Left renal cortex interstitium (tissue), 4 donors: ENCODE measurements around the gene RPRD1A. TPM values are rescaled to one million over a fixed set of nuclear protein-coding genes. Genes with fewer than 3 reads are reported as not detected.
"Not testable (repeated sequence)": the region's sequence is repeated elsewhere in the genome, so short reads cannot be mapped to it uniquely, and the experiment has no call there.

Source experiments
- DNase-seq, 4 donors: peaks; one replicate each; pipeline ENCODE4 v3.0.0-alpha.2; 2013; ENCODE audit warnings: low read depth in 4 of 4, low spot score in 2 of 4, missing footprints in 1 of 4
- polyA plus RNA-seq, 4 donors: library from polyadenylated mRNA; unstranded; fragments of 120-200 nt; gene quantifications; one replicate each; pipeline ENCODE4 v1.2.1, GENCODE V29; 2013; ENCODE audit not compliant: insufficient read length in 4 of 4

Gene RPRD1A
- polyA plus RNA-seq, 4 donors = 63.0 to 76.7 (median 66.7) TPM

DNA sequence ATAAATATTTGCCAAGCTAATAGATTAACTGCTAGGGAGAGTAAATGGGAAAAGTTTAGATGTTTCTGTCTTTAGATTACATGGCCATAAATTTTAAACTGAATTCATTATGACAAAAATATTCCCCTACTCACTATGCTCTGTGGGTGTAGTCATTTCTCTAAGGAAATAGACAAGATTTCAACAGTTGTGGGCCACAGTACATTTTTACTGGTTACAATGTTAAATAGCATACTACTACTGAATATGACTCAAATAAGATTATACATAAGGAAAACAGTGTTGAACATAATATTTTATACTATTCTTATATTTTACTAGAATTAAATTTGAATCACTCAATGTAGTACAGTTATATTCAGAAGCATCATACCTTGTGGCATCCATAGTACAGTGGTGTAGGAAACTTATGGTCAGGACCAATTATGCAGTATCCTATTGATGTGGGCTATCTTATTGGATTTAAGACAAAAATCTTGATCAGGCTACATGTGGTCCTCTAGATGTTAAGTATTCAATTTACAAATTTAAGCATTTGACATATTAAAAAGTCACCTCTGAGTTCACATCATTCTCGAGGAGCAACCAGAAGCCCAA is 33.0 kb downstream of the RPRD1A start:
- no peak for DNase-seq

DNA sequence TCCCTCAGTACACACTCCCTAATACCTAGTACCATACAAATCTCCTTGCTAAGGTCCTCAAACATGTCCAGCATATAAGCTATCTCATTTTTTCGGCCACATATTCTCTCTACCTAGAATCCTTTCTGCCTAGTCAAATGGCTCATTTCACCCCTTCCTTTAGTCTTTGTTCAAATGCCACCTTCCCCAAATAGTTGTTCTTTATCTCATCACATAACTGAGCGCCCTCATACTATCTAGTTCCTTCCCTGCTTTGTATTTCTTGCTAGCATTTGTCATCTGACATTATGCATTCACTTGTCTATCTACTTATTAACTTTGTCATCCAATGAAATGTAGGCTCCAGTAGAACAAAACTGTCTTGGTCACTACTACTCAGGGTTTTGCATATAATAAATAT is 35.5 kb downstream of the RPRD1A start:
- DNase-seq = no peak

DNA sequence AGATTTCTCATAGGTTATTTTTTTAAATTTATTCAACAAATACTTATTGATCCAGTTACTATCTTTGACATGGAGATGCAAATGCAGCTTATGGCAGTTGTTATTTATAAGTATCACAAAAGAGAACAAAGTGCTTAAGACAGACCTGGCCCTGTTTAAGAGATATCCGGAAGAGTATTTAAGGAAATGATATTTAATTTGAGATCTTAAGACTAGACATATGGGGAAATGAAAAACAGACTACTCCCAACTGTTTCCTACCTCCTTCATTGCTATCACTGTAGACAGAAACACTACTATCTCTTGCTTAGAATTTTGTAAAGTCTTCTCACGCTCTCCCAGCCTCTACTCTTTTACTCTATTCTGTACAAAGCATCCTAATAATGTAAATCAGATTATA is 36.0 kb downstream of the RPRD1A start:
- no peak for DNase-seq

DNA sequence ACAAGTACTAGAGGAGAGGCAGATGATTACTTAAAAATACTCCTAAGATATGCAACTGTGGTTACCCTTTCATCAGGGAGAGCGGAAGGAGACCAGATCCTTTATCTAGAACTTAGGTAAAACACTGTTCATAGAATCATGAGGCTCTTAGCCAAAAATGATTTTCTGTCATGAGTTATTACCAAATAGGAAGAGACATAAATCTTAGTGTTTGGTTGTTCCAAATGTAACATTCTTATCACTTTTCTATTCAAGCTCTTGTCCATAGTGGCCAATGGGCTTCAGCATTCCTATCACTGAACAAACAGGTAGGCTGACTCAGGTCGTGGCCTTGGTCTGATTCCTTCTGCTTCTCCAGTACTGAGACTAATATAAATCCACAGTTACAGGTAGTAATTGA is 38.5 kb downstream of the RPRD1A start:
- DNase-seq = no peak

DNA sequence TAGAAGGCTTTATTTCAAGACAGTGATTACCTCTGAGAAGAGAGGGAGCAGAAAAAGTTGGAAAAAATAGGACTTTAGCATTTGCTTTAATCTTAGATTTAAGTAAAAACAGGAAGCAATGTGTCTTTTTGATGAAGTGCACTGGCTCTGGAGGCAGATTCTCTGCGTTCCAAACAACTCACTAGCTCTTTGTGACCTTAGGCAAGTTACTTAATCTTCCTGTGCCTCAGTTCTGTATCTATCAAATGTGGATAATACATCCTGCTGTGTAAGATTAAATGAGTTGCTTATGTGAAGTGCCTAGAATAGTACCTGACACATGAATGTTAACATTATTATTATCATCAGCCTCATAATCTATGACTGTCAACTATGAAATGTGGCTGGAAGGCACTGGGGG is 42.3 kb downstream of the RPRD1A start:
- DNase-seq = peak in 1 of 4 donors; percentile 7

DNA sequence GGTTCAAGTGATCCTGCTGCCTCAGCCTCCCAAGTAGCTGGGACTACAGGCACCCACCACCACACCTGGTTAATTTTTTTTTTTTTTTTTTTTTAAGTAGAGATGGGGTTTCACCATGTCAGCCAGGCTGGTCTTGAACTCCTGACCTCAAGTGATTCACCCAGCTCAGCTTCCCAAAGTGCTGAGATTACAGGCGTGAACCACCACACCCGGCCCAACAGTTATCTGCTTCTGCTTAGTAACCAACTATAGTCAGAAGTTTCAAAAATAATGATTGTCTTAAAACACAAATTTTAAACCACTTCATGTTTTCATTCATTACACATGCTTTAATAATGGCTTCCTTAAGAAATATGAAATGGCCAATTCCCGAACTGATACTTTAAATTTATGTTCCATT is 43.1 kb downstream of the RPRD1A start:
- DNase-seq = not testable (repeated sequence)

DNA sequence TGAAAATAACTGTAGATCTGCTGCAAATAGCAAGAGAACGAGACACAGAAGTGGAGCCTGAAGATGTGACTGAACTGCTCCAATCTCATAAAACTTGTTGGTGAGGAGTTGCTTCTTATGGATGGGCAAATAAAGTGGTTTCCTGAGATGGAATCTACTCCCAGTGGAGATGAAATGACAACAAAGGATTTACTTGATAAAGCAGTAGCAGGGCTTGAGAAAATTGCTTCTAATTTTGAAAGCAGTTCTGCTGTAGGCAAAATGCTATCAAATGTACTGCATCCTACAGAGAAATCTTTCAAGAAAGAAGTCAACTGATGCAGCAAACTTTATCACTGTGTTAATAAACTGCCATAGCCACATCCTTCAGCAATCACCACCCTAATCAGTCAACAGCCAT is 44.0 kb downstream of the RPRD1A start:
- no peak for DNase-seq

DNA sequence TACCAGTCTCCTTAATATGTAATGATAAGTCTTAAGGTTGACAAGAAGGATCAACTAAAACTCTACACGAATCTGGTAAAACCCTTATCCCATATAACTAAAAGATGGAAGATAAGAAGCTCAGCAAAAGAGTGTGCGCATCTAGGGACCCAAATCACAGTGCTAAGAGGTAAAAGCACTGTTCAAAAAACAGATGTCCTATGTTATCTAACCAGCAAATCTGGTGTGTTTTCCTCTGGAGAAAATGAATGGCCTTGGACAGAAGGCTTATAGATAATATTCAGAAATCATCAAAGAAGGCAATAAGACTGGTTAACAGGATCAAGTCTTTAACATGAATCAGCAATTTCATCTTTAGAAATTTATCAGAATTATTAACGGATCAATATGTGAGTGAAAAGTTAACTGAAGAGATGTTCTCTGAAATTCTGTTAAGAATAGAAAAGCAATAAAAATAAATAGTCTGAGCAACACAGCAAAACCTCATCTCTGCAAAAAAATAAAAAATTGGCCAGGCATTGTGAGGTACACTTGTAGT is 47.1 kb downstream of the RPRD1A start:
- no peak for DNase-seq

DNA sequence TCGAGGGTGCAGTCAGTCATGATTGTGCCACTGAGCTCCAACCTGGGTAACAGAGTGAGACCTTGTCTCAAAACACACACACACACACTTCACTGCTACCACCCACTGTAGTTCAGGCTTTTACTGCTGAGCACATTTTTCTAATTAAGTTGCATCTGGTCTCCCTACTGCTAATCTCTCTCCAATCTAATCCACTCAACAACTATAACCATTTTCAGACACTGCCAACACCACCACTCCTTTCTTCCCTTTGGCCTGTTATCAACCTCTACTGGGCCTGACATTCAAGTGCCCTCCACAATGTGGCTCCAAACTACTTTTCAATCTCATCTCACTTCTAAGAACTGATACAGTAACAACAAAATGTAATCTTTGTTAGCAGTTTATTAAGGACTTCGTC is 50.1 kb downstream of the RPRD1A start:
- DNase-seq = no peak

DNA sequence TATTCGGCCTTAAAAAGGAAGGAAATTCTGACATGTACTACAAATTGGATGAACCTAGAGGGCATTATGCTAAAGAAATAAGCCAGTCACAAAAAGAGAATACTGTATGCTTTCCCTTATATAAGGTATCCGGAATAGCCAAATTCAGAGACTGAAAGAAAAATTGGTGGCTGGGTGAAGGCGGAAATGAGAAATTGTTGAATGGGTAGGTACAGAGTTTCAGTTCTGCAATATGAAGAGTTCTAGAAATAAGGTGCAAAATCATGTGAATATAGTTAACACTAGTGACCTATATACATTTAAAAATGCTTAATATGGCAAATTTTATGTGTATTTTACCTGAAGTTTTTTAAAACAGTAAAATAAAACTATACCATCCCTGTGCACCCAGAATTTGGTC is 51.7 kb downstream of the RPRD1A start:
- no peak for DNase-seq

DNA sequence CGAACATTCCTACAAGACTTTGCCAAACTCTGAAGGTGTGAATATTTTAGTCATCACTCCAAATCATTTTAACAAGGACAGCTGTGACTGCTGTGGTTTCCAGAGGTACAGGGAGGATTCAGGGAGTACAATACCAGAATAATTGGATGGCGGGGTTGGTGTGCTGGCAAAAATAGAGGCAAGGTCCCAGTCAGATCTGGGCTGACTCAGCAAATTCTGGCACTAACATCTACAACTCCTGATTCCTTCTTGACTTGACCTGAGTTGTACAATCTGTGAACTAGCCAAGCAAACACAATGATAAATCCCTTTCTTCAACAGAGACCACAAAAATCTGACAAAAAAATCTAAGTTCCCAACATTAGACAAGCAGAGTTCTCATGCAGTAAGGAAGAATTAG is 54.5 kb downstream of the RPRD1A start:
- no peak for DNase-seq

DNA sequence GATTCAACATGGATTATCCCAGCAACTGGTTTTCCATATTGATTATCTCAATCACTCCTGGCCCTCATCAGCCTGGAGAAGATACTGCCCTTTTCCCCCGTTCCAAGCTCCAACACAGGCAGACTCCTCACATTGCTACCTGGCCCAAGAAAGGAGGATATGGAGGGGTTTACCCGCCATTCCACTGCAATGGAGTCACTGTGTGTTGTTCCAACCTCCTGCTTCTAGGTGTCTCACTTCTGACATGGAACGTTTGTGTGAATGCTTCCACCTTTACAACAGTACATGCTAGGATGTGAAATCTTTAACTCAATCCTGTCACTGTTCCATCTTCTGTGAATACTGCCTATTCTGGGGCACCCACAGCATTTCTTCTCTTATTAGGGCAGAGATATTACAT is 58.1 kb downstream of the RPRD1A start:
- no peak for DNase-seq

DNA sequence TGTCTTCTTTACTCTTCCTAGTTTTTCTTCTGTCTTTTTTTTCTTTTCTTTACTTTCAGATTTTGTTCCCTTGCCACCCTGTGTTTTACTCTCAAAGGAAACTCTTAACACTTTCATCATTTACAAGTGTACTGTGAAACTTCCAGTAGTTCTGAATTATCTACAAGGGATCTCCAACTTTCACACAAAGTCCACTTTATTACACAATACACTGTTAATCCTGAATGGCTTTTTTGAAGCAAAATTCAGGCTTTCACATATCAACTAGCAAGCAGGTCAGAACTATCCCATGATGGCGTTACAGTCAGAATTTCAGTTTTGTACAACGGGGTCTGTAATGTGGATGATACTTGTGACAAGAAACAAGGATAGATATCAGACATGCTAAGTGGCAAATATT is 60.4 kb downstream of the RPRD1A start:
- no peak for DNase-seq

DNA sequence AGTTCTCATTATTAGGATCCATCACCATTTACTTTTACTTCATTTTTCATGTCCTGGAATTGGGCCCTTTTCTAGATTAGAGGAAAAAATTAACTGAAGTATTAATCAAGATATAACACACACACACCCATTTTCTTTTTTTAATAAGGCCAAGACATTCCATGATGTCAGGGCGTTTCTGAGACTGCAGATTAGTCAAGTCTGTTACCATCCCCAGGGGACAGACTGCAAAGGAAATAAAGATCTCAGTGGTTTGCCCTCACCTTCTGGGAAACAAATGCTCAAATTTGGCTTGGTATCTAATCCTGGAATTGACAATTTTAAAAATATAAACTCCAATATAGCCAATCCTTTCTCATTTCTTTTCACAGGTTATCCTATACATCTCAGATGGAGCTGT is 67.4 kb downstream of the RPRD1A start:
- DNase-seq = no peak

DNA sequence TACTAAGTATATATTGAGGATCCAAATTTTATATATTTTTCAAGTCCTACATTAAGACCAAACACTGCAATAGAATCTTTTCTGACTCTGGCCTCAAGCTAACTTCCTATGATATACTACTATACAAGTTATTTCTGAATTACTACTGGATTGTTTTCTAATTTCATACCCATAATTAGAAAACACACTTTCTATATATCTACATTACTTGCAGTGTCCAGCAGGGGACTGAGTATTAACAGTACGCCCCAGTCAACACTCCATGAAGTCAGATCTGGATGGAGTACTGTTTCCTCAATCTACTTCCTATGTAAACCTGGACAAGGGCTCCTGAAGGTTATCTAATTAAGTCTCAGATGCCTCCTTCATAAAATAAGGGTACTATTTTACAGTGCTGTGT is 68.4 kb downstream of the RPRD1A start:
- DNase-seq = no peak

DNA sequence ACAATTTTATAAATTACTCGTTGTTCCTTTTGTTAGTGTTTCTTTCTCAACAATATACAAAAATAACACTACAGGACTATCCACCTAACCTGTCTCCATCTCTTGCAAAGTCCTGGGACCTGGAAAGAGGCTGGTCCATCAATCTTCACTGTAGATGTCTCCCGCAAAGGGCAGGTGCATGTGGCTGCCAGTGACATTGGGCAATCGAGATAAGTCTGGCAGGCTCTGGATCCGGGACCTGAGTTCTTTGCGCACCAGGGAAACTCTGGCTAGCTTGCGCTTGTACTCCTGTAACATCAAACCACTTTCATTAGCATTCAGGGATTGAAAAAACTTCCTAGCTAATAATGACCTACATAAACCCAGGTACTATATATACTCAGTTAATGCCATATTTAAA is 74.3 kb downstream of the RPRD1A start:
- no peak for DNase-seq

DNA sequence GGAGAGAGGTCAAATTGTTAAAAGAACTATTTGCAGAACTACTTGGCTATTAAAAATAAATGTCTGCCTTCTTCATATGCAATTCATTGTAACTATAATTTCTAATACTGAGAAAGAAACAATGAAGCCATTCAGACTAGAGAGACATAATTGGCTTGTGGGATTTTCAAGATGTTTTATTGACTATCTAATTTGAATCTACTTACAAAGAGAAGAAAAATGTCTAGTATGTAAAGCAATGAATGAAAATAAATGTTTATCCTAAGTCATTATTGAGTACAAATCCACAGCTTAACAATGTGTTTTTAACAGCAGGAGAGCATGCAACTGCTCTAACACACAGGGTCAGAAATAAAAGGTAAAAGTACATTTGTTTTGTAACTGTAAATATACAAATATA is 75.7 kb downstream of the RPRD1A start:
- no peak for DNase-seq

DNA sequence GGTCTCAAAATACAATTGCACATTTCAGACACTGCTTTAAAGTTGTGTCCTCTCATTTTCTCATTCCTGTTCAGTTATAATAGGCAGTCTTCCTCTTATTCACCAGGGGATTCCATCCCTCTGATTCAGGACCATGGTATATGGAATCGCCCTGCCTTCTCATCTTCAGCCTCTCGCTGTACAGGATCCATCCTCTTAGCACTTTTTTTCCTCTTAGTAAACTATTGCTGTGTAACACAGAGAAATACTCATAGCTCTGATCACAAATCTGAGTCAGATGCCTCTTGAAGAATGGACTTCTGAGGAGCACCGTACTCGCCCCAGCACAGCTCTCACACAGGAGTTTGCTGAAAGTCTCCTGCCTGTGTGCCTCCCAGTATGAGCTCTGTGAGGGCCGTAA is 83.5 kb downstream of the RPRD1A start:
- no peak for DNase-seq

DNA sequence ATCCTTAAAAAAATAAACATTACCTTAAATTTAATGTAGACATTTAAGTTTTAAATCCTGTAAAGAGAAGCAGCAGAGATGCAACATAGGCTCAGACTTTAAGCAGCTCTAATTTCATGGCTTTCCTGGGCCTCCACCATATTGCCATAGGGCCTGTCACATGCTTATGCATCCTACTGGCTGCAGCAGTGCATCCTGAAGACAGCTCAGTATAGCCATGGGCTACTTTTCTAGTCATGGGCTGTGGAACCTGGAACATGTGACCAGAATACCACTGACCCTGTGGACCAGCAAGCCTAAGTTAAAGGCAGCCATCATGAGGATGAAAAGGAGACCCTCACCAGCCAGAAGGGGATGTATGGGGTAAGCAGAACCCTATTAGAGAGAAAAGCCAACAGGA is 84.2 kb downstream of the RPRD1A start:
- DNase-seq = no peak

DNA sequence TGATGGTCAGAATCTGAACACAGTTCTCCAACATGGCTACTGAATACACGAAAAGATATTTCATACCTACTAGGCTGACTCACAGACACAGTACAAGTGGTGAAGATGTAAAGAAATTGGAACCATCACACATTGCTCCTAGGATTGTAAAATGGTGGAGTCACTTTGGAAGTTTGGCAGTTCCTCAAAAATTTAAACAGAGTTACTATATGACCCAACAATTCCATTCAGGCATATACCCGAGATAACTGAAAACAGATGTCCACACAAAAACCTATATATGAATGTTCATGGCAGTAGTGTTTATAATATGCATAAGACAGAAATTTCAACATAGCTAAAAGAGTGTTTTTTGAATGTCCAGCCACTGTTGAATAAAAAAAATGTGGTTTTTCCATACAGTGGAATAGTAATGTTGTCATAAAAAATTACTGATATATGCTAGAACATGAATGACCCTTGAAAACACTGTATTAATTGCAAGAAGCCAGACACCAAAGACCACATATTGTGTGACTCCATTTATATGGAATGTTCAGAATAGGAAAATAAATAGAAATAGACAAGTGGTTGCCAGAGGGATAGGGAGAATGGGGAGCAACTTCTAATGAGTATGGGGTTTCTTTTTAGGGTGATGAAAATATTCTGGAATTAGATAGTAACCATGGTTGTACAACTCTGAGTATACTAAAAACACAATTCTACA is 84.8 kb downstream of the RPRD1A start:
- no peak for DNase-seq

DNA sequence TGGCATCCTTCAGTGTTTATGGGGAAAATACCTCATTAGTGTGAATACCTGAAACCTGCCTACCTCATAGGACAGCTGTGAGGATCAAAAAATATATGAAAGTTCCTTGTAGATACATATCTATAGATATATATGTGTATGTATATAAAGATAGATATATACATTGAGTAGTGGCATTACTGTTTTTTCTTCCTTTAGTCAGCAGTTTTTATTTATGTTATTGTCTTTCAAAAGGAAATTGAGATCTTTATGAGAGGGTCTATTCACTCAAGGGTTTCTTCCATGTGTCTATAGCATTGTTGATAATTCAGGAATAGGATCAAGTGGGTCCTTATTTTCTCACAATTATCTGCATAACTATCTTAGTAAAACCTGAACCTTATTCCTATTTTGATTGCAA is 88.2 kb downstream of the RPRD1A start:
- DNase-seq = no peak

DNA sequence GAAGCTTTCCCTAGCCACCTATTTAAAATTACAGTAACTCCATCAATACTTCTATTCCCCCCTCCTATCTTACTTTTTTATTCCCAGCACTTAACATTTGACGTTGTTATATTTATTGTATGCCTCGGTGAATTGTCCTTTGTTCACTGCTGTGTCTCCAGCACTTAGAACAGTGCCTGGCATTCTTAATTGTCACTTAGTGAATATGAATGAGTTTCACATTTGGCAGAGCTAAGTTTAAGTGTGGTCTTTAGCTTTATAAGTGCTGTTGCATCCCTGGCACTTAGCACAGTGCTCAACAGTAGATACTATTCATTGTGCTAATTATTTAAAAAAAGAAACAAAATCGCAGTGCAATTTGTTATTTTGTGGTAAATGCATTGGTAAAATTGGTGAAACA is 93.2 kb downstream of the RPRD1A start:
- DNase-seq = no peak

DNA sequence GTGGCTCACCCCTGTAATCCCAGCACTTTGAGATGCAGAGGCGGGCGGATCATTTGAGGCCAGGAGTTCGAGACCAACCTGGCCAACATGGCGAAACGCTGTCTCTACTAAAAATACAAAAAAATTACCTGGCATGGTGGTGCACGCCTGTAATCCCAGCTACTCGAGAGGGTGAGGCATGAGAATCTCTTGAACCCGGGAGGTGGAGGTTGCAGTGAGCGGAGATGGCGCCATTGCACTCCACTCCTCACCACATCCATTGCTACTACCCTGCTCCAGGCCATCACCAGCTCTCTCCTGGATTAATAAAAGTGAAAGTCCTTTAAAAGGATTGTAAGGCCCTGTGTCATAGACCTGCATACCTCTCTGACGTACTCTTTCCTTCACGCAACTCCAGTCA is 93.7 kb downstream of the RPRD1A start:
- DNase-seq = no peak
